Activated naive CD8-positive, alpha-beta T cell treated with anti-CD3 and anti-CD28 coated beads for 36 hours (primary cell): ENCODE measurements around the gene NKAIN1. TPM values are rescaled to one million over a fixed set of nuclear protein-coding genes. Genes with fewer than 3 reads are reported as not detected.
"Not testable (repeated sequence)": the region's sequence is repeated elsewhere in the genome, so short reads cannot be mapped to it uniquely, and the experiment has no call there.

Source experiments
- DNase-seq: peaks from one replicate; pipeline ENCODE4 v3.0.0; 2021
- H3K27ac Mint-ChIP-seq: one replicate; pipeline ENCODE4 v1.8.0; 2022; ENCODE audit warnings: mild to moderate bottlenecking, moderate library complexity, mixed read lengths
- H3K27me3 Mint-ChIP-seq: one replicate; pipeline ENCODE4 v1.8.0; 2022; ENCODE audit warnings: mild to moderate bottlenecking, mixed read lengths
- H3K36me3 Mint-ChIP-seq: one replicate; pipeline ENCODE4 v1.8.0; 2021; ENCODE audit warnings: mild to moderate bottlenecking, mixed read lengths
- H3K4me1 Mint-ChIP-seq: one replicate; pipeline ENCODE4 v1.8.0; 2021; ENCODE audit warnings: mixed read lengths
- H3K4me3 Mint-ChIP-seq: one replicate; pipeline ENCODE4 v1.8.0; 2022; ENCODE audit warnings: mild to moderate bottlenecking, moderate library complexity, mixed read lengths
- H3K9me3 Mint-ChIP-seq: one replicate; pipeline ENCODE4 v1.8.0; 2022; ENCODE audit warnings: mixed read lengths
- total RNA-seq, 2 experiments: library from RNA; stranded (reverse); gene quantifications; one replicate each; pipeline ENCODE4 v1.2.3, GENCODE V29; 2021

The NKAIN1 gene
- total RNA-seq, 2 experiments from 2014 or later: not detected

- no peak for DNase-seq
- H3K4me1 Mint-ChIP-seq: peaks cover 10% of the 10 kb centered on the region
- no peak overlapping the region for H3K4me3 Mint-ChIP-seq
- H3K27ac Mint-ChIP-seq: no peak overlapping the region
- H3K36me3 Mint-ChIP-seq: no peaks in the 10 kb centered on the region
- H3K27me3 Mint-ChIP-seq: peaks cover 11% of the 10 kb centered on the region
- H3K9me3 Mint-ChIP-seq: no peaks in the 10 kb centered on the region
Measured at GRCh38 chr1:31159323-31159722, 80.4 kb downstream of the NKAIN1 start.

GRCh38 chr1:31155216-31155806 lies 84.4 kb downstream of the NKAIN1 start:
- H3K9me3 Mint-ChIP-seq: no peaks in the 10 kb centered on the region
- peak overlapping the region; percentile 88 for H3K4me3 Mint-ChIP-seq
- H3K4me1 Mint-ChIP-seq: peaks cover 14% of the 10 kb centered on the region
- H3K36me3 Mint-ChIP-seq: no peaks in the 10 kb centered on the region
- DNase-seq: peak; percentile 80
- H3K27ac Mint-ChIP-seq: peak overlapping the region; percentile 76
- peaks cover 3% of the 10 kb centered on the region for H3K27me3 Mint-ChIP-seq

GRCh38 chr1:31154632-31155215 lies 85.0 kb downstream of the NKAIN1 start:
- Mint-ChIP-seq H3K9me3 (no peaks in the 10 kb centered on the region), H3K36me3 (no peaks in the 10 kb centered on the region), H3K4me3 (peak overlapping the region; percentile 88)

GRCh38 chr1:31154000-31154631 lies 85.6 kb downstream of the NKAIN1 start:
- no peak for DNase-seq
- no peaks in the 10 kb centered on the region for H3K36me3 Mint-ChIP-seq
- peak overlapping the region; percentile 43 for H3K27ac Mint-ChIP-seq
- H3K4me3 Mint-ChIP-seq: peak overlapping the region; percentile 51
- H3K9me3 Mint-ChIP-seq: no peaks in the 10 kb centered on the region
- H3K4me1 Mint-ChIP-seq: peaks cover 14% of the 10 kb centered on the region
- peaks cover 3% of the 10 kb centered on the region for H3K27me3 Mint-ChIP-seq

More at GRCh38 chr1:31154632-31155215, 85.0 kb downstream of the NKAIN1 start:
- peak overlapping the region; percentile 43 for H3K27ac Mint-ChIP-seq
- peak; percentile 72 for DNase-seq
- peaks cover 14% of the 10 kb centered on the region for H3K4me1 Mint-ChIP-seq
- H3K27me3 Mint-ChIP-seq: peaks cover 3% of the 10 kb centered on the region

GRCh38 chr1:31153423-31153822 lies 86.3 kb downstream of the NKAIN1 start:
- Mint-ChIP-seq H3K4me1 (peaks cover 14% of the 10 kb centered on the region), H3K27ac (no peak overlapping the region), H3K27me3 (peaks cover 3% of the 10 kb centered on the region), H3K9me3 (no peaks in the 10 kb centered on the region), H3K36me3 (no peaks in the 10 kb centered on the region), H3K4me3 (no peak overlapping the region)
- no peak for DNase-seq

GRCh38 chr1:31152181-31152795 lies 87.4 kb downstream of the NKAIN1 start:
- no peak for DNase-seq
- Mint-ChIP-seq H3K9me3 (no peaks in the 10 kb centered on the region), H3K4me3 (no peak overlapping the region), H3K27me3 (peaks cover 3% of the 10 kb centered on the region), H3K27ac (no peak overlapping the region), H3K36me3 (no peaks in the 10 kb centered on the region), H3K4me1 (peaks cover 14% of the 10 kb centered on the region)

GRCh38 chr1:31151402-31151801 lies 88.3 kb downstream of the NKAIN1 start:
- Mint-ChIP-seq H3K27me3 (peaks cover 3% of the 10 kb centered on the region), H3K4me1 (peaks cover 14% of the 10 kb centered on the region), H3K36me3 (no peaks in the 10 kb centered on the region), H3K9me3 (no peaks in the 10 kb centered on the region), H3K27ac (no peak overlapping the region), H3K4me3 (no peak overlapping the region)
- no peak for DNase-seq

GRCh38 chr1:31148409-31148808 lies 91.3 kb downstream of the NKAIN1 start:
- H3K27me3 Mint-ChIP-seq: no peaks in the 10 kb centered on the region
- DNase-seq: no peak
- no peak overlapping the region for H3K4me3 Mint-ChIP-seq
- no peak overlapping the region for H3K27ac Mint-ChIP-seq
- H3K9me3 Mint-ChIP-seq: no peaks in the 10 kb centered on the region
- no peaks in the 10 kb centered on the region for H3K36me3 Mint-ChIP-seq
- peaks cover 2% of the 10 kb centered on the region for H3K4me1 Mint-ChIP-seq

GRCh38 chr1:31145648-31146047 lies 94.0 kb downstream of the NKAIN1 start:
- Mint-ChIP-seq H3K9me3 (no peaks in the 10 kb centered on the region), H3K4me1 (no peaks in the 10 kb centered on the region), H3K4me3 (no peak overlapping the region), H3K36me3 (no peaks in the 10 kb centered on the region), H3K27me3 (no peaks in the 10 kb centered on the region), H3K27ac (no peak overlapping the region)
- no peak for DNase-seq

GRCh38 chr1:31144442-31144841 lies 95.2 kb downstream of the NKAIN1 start:
- no peaks in the 10 kb centered on the region for H3K36me3 Mint-ChIP-seq
- H3K27me3 Mint-ChIP-seq: no peaks in the 10 kb centered on the region
- no peaks in the 10 kb centered on the region for H3K9me3 Mint-ChIP-seq
- no peak overlapping the region for H3K4me3 Mint-ChIP-seq
- no peak for DNase-seq
- H3K4me1 Mint-ChIP-seq: no peaks in the 10 kb centered on the region
- H3K27ac Mint-ChIP-seq: no peak overlapping the region

- DNase-seq: no peak
- no peaks in the 10 kb centered on the region for H3K27me3 Mint-ChIP-seq
- H3K4me1 Mint-ChIP-seq: no peaks in the 10 kb centered on the region
- no peaks in the 10 kb centered on the region for H3K9me3 Mint-ChIP-seq
- H3K4me3 Mint-ChIP-seq: no peak overlapping the region
- no peaks in the 10 kb centered on the region for H3K36me3 Mint-ChIP-seq
- H3K27ac Mint-ChIP-seq: no peak overlapping the region
Measured at GRCh38 chr1:31143455-31143854, 96.2 kb downstream of the NKAIN1 start.

- H3K9me3 Mint-ChIP-seq: no peaks in the 10 kb centered on the region
- no peak overlapping the region for H3K4me3 Mint-ChIP-seq
- H3K27ac Mint-ChIP-seq: no peak overlapping the region
- no peaks in the 10 kb centered on the region for H3K4me1 Mint-ChIP-seq
- H3K27me3 Mint-ChIP-seq: no peaks in the 10 kb centered on the region
- DNase-seq: no peak
- H3K36me3 Mint-ChIP-seq: no peaks in the 10 kb centered on the region
Measured at GRCh38 chr1:31142406-31142805, 97.3 kb downstream of the NKAIN1 start.

- DNase-seq: no peak
- Mint-ChIP-seq H3K4me1 (no peaks in the 10 kb centered on the region), H3K27ac (no peak overlapping the region), H3K27me3 (no peaks in the 10 kb centered on the region), H3K36me3 (no peaks in the 10 kb centered on the region), H3K4me3 (no peak overlapping the region), H3K9me3 (no peaks in the 10 kb centered on the region)
Measured at GRCh38 chr1:31140299-31140698, 99.4 kb downstream of the NKAIN1 start.

- not testable (repeated sequence) for H3K4me3 Mint-ChIP-seq
Measured at GRCh38 chr1:31138797-31139521, 100.7 kb downstream of the NKAIN1 start.

GRCh38 chr1:31137873-31138272 lies 101.8 kb downstream of the NKAIN1 start:
- H3K4me3 Mint-ChIP-seq: not testable (repeated sequence)

More at GRCh38 chr1:31138797-31139521, 100.7 kb downstream of the NKAIN1 start:
- H3K27ac Mint-ChIP-seq, H3K4me1 Mint-ChIP-seq, H3K9me3 Mint-ChIP-seq, DNase-seq, H3K27me3 Mint-ChIP-seq, H3K36me3 Mint-ChIP-seq: not testable (repeated sequence)

More at GRCh38 chr1:31137873-31138272, 101.8 kb downstream of the NKAIN1 start:
- not testable (repeated sequence) for H3K4me1 Mint-ChIP-seq, H3K36me3 Mint-ChIP-seq, H3K27me3 Mint-ChIP-seq, DNase-seq, H3K9me3 Mint-ChIP-seq, H3K27ac Mint-ChIP-seq
